Measurements from ENCODE around the gene CCDC83.
"Not testable (repeated sequence)": the region's sequence is repeated elsewhere in the genome, so short reads cannot be mapped to it uniquely, and the experiment has no call there.

The CCDC83 gene

DNA sequence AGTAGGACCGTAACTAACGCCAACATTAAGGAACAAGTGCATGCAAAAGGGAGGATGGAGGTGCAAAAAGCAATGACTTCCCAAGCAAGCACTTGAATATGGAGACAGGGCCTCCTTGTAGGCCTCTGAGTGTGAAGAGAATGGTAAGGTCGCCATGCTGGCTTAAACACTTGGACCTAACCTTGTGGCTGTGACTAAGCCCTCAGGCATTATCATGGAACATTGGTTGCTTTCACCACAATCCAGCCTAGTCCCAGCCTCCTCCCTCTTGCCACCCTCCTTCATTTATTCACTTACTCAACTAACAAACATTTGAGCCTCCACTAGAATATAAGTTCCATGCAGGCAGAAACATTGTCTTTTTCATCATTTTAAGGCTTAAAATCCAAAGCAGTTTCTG is 32.4 kb upstream of the CCDC83 start:
- Histone ChIP-seq H3K4me1 (ENCODE audit: insufficient read depth, low read length) (peaks cover 7% of the 10 kb centered on the region), H3K27me3 (ENCODE audit: insufficient read depth, low read length) (no peaks in the 10 kb centered on the region), H2AFZ (ENCODE audit: low read depth, low read length) (no peak overlapping the region), H3K4me3 (ENCODE audit: low read length) (no peak overlapping the region), H3K36me3 (ENCODE audit: insufficient read depth, low read length) (no peaks in the 10 kb centered on the region), H3K9me3 (ENCODE audit: low read length) (no peaks in the 10 kb centered on the region)

DNA sequence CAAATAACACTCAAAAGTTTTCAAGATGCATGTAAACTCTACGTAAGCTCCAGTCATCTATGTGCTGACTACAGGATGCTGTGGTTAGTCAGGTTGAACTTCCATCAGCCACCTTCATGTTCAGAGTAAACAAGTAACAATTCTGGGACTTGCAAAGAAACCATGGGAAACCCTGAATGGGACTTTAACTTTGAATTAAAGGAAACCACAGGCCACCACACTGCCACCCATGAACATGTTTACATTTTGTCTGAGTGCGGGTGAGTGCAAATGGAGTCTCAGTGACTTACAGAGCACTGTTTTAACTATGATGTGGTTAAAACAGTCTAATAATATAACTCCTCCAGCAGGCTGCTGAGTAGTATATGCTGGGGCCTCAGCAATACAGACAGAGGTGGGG is 31.4 kb upstream of the CCDC83 start:
- H3K9me3 ChIP-seq (ENCODE audit: low read length) = no peaks in the 10 kb centered on the region
- H3K4me3 ChIP-seq (ENCODE audit: low read length) = no peak overlapping the region
- no peaks in the 10 kb centered on the region for H3K27me3 ChIP-seq (ENCODE audit: insufficient read depth, low read length)
- H3K36me3 ChIP-seq (ENCODE audit: insufficient read depth, low read length) = no peaks in the 10 kb centered on the region
- H2AFZ ChIP-seq (ENCODE audit: low read depth, low read length) = no peak overlapping the region
- H3K4me1 ChIP-seq (ENCODE audit: insufficient read depth, low read length) = peaks cover 11% of the 10 kb centered on the region

- peaks cover 11% of the 10 kb centered on the region for H3K4me1 ChIP-seq (ENCODE audit: insufficient read depth, low read length)
- no peak overlapping the region for H3K4me3 ChIP-seq (ENCODE audit: low read length)
- no peaks in the 10 kb centered on the region for H3K27me3 ChIP-seq (ENCODE audit: insufficient read depth, low read length)
- H3K36me3 ChIP-seq (ENCODE audit: insufficient read depth, low read length) = no peaks in the 10 kb centered on the region
- no peak overlapping the region for H2AFZ ChIP-seq (ENCODE audit: low read depth, low read length)
- no peaks in the 10 kb centered on the region for H3K9me3 ChIP-seq (ENCODE audit: low read length)
These were observed 29.6 kb upstream of the CCDC83 start for GRCh38 chr11:85825616-85826015.

GRCh38 chr11:85826116-85826855 is 28.9 kb upstream of the CCDC83 start:
- H2AFZ ChIP-seq (ENCODE audit: low read depth, low read length) = no peak overlapping the region
- no peaks in the 10 kb centered on the region for H3K27me3 ChIP-seq (ENCODE audit: insufficient read depth, low read length)
- H3K9me3 ChIP-seq (ENCODE audit: low read length) = no peaks in the 10 kb centered on the region
- H3K4me1 ChIP-seq (ENCODE audit: insufficient read depth, low read length) = peaks cover 11% of the 10 kb centered on the region
- no peaks in the 10 kb centered on the region for H3K36me3 ChIP-seq (ENCODE audit: insufficient read depth, low read length)
- H3K4me3 ChIP-seq (ENCODE audit: low read length) = no peak overlapping the region

DNA sequence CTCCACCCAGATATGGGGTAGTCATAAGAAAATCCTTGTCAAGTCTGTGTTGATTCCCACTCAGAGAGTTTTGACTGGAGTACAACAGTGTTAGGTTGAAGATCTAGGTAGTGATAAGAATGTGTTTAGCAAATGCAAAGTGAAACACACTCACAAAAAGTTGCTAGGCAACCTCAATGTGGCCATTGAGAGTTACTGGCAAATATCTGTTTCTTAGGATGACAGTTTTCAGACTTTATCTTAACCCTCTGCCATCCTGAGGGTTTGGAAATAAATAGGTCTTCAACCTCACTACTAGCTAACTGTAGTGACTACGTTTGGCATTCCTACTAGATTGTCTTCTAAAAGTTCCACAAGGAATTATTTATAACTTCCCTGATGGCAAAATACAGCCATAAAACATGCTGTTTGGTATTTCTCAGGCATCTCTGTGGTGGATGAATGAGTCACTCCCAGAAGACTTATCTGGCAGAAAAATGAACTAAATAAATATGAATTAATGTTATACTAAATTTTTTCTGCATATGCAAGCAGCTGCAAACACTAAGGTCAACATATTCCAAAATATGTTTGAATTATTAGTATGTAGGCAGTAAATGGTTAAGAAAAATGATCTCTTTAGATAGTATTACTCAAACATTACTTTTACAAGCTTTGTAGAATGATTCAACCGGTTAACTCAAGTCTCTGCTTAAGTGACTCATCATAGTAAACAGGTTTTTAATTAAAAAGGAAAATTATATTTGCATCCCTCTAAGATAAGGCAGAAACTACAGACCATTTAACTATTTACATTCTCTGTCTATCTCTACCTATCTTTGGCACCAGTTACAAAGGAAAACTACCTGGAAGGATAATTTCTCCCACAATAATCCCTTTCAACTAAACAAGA is 27.2 kb upstream of the CCDC83 start:
- peaks cover 11% of the 10 kb centered on the region for H3K4me1 ChIP-seq (ENCODE audit: insufficient read depth, low read length)
- no peak overlapping the region for H3K4me3 ChIP-seq (ENCODE audit: low read length)
- no peak overlapping the region for H2AFZ ChIP-seq (ENCODE audit: low read depth, low read length)
- no peaks in the 10 kb centered on the region for H3K9me3 ChIP-seq (ENCODE audit: low read length)
- H3K27me3 ChIP-seq (ENCODE audit: insufficient read depth, low read length) = no peaks in the 10 kb centered on the region
- no peaks in the 10 kb centered on the region for H3K36me3 ChIP-seq (ENCODE audit: insufficient read depth, low read length)

GRCh38 chr11:85828640-85828978 is 26.6 kb upstream of the CCDC83 start:
- no peaks in the 10 kb centered on the region for H3K27me3 ChIP-seq (ENCODE audit: insufficient read depth, low read length)
- no peak overlapping the region for H3K4me3 ChIP-seq (ENCODE audit: low read length)
- H3K36me3 ChIP-seq (ENCODE audit: insufficient read depth, low read length) = no peaks in the 10 kb centered on the region
- no peak overlapping the region for H2AFZ ChIP-seq (ENCODE audit: low read depth, low read length)
- peaks cover 11% of the 10 kb centered on the region for H3K4me1 ChIP-seq (ENCODE audit: insufficient read depth, low read length)
- no peaks in the 10 kb centered on the region for H3K9me3 ChIP-seq (ENCODE audit: low read length)

- H2AFZ ChIP-seq (ENCODE audit: low read depth, low read length) = no peak overlapping the region
- H3K36me3 ChIP-seq (ENCODE audit: insufficient read depth, low read length) = no peaks in the 10 kb centered on the region
- no peaks in the 10 kb centered on the region for H3K9me3 ChIP-seq (ENCODE audit: low read length)
- H3K4me3 ChIP-seq (ENCODE audit: low read length) = no peak overlapping the region
- H3K4me1 ChIP-seq (ENCODE audit: insufficient read depth, low read length) = peaks cover 11% of the 10 kb centered on the region
- no peaks in the 10 kb centered on the region for H3K27me3 ChIP-seq (ENCODE audit: insufficient read depth, low read length)
These were observed 26.0 kb upstream of the CCDC83 start for GRCh38 chr11:85829172-85829571.

- H3K36me3 ChIP-seq (ENCODE audit: insufficient read depth, low read length) = no peaks in the 10 kb centered on the region
- H3K4me1 ChIP-seq (ENCODE audit: insufficient read depth, low read length) = peaks cover 11% of the 10 kb centered on the region
- H3K4me3 ChIP-seq (ENCODE audit: low read length) = no peak overlapping the region
- no peaks in the 10 kb centered on the region for H3K27me3 ChIP-seq (ENCODE audit: insufficient read depth, low read length)
- H2AFZ ChIP-seq (ENCODE audit: low read depth, low read length) = no peak overlapping the region
- no peaks in the 10 kb centered on the region for H3K9me3 ChIP-seq (ENCODE audit: low read length)
These were observed 24.1 kb upstream of the CCDC83 start for GRCh38 chr11:85831050-85831449.

GRCh38 chr11:85835263-85835662 is 19.9 kb upstream of the CCDC83 start:
- no peaks in the 10 kb centered on the region for H3K4me1 ChIP-seq (ENCODE audit: insufficient read depth, low read length)
- H3K27me3 ChIP-seq (ENCODE audit: insufficient read depth, low read length) = no peaks in the 10 kb centered on the region
- H2AFZ ChIP-seq (ENCODE audit: low read depth, low read length) = no peak overlapping the region
- H3K4me3 ChIP-seq (ENCODE audit: low read length) = no peak overlapping the region
- no peaks in the 10 kb centered on the region for H3K36me3 ChIP-seq (ENCODE audit: insufficient read depth, low read length)
- no peaks in the 10 kb centered on the region for H3K9me3 ChIP-seq (ENCODE audit: low read length)

- no peaks in the 10 kb centered on the region for H3K27me3 ChIP-seq (ENCODE audit: insufficient read depth, low read length)
- H2AFZ ChIP-seq (ENCODE audit: low read depth, low read length) = no peak overlapping the region
- no peaks in the 10 kb centered on the region for H3K36me3 ChIP-seq (ENCODE audit: insufficient read depth, low read length)
- H3K9me3 ChIP-seq (ENCODE audit: low read length) = no peaks in the 10 kb centered on the region
- H3K4me1 ChIP-seq (ENCODE audit: insufficient read depth, low read length) = no peaks in the 10 kb centered on the region
- no peak overlapping the region for H3K4me3 ChIP-seq (ENCODE audit: low read length)
These were observed 19.5 kb upstream of the CCDC83 start for GRCh38 chr11:85835729-85836128.

GRCh38 chr11:85840932-85841331 is 14.3 kb upstream of the CCDC83 start:
- H3K4me3 ChIP-seq (ENCODE audit: low read length); H3K9me3 ChIP-seq (ENCODE audit: low read length); H3K4me1 ChIP-seq (ENCODE audit: insufficient read depth, low read length): not testable (repeated sequence)

GRCh38 chr11:85843929-85844328 is 11.3 kb upstream of the CCDC83 start:
- no peaks in the 10 kb centered on the region for H3K9me3 ChIP-seq (ENCODE audit: low read length)
- H3K27me3 ChIP-seq (ENCODE audit: insufficient read depth, low read length) = no peaks in the 10 kb centered on the region

More at GRCh38 chr11:85840932-85841331, 14.3 kb upstream of the CCDC83 start:
- not testable (repeated sequence) for H3K36me3 ChIP-seq (ENCODE audit: insufficient read depth, low read length); H2AFZ ChIP-seq (ENCODE audit: low read depth, low read length); H3K27me3 ChIP-seq (ENCODE audit: insufficient read depth, low read length)

GRCh38 chr11:85844439-85845123 is 10.6 kb upstream of the CCDC83 start:
- Histone ChIP-seq H2AFZ (ENCODE audit: low read depth, low read length) (no peak overlapping the region), H3K4me3 (ENCODE audit: low read length) (no peak overlapping the region), H3K27me3 (ENCODE audit: insufficient read depth, low read length) (no peaks in the 10 kb centered on the region), H3K9me3 (ENCODE audit: low read length) (no peaks in the 10 kb centered on the region), H3K36me3 (ENCODE audit: insufficient read depth, low read length) (no peaks in the 10 kb centered on the region), H3K4me1 (ENCODE audit: insufficient read depth, low read length) (no peaks in the 10 kb centered on the region)

More at GRCh38 chr11:85843929-85844328, 11.3 kb upstream of the CCDC83 start:
- Histone ChIP-seq H3K4me1 (ENCODE audit: insufficient read depth, low read length) (no peaks in the 10 kb centered on the region), H3K36me3 (ENCODE audit: insufficient read depth, low read length) (no peaks in the 10 kb centered on the region), H2AFZ (ENCODE audit: low read depth, low read length) (no peak overlapping the region), H3K4me3 (ENCODE audit: low read length) (no peak overlapping the region)
